Astrocyte (in vitro differentiated cells and primary cell): Measurements from ENCODE around the gene ZNF827.

ENCODE experiments used
- CTCF ChIP-seq: IDR thresholded peaks from 2 replicates; pipeline ENCODE4 v1.5.1; 2011; ENCODE audit warnings: low read depth, mild to moderate bottlenecking, inconsistent platforms, low read length, moderate library complexity; ENCODE audit not compliant: insufficient read depth
- EZH2 ChIP-seq: IDR thresholded peaks from 2 replicates; pipeline ENCODE4 v1.6.1; 2012; ENCODE audit warnings: mild to moderate bottlenecking, low read length, inconsistent platforms; ENCODE audit not compliant: insufficient read depth

DNA sequence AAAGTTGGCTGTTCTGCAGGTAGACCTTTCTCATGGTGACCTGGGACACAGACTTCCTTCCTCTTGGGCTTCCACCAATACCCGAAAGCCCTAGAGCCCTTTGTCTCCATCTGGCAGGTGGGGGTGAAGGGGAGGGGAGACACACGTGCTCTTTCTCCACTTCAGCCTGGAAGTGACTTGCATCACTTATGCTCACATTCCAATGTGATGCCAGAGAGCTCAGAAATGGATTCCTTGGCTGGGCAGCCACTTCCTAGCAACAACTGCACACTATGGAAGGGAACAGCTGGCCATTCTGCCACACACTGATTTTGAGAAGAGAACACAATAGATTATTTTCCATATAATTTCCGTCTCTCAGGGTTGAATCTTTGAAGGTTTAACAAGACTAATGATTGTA, 222.4 kb downstream of the ZNF827 start:
- TF ChIP-seq CTCF (no peak), EZH2 (no peak)
